HG03521 (cell line): Measurements from ENCODE around the gene PAK6.

Experiments
- ATAC-seq: cut with Tn5 transposase; IDR thresholded peaks from one replicate; pipeline ENCODE4 v1.9.1; 2021; ENCODE audit warnings: mild to moderate bottlenecking, moderate library complexity; ENCODE audit not compliant: unreplicated experiment

PAK6 gene

DNA sequence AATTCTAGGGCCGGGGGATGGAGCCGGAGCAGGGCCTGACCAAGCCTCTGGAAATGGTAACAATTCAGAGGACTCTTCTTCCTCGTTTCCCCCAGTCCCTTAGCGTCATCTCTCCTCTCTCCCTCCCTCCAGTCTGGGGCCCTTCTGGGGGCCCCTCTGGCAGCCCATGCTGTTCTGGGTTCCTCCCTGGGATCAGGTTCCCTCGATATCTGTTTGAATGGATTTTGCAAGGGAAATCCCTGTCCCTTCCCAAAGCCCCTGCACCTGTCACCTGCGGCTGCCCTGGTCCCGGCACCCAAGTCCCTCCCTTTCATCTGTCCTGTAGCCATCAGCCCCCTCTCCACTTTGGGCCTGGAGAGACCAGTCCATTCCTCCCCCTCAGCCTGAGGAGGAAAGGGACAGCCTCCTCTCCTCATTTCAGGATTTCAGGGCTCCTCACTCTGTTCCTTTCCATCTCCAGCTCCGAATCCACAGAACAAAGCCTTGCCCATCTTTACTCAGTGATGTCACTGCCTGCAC, 70.5 kb downstream of the PAK6 start:
- no peak for ATAC-seq

DNA sequence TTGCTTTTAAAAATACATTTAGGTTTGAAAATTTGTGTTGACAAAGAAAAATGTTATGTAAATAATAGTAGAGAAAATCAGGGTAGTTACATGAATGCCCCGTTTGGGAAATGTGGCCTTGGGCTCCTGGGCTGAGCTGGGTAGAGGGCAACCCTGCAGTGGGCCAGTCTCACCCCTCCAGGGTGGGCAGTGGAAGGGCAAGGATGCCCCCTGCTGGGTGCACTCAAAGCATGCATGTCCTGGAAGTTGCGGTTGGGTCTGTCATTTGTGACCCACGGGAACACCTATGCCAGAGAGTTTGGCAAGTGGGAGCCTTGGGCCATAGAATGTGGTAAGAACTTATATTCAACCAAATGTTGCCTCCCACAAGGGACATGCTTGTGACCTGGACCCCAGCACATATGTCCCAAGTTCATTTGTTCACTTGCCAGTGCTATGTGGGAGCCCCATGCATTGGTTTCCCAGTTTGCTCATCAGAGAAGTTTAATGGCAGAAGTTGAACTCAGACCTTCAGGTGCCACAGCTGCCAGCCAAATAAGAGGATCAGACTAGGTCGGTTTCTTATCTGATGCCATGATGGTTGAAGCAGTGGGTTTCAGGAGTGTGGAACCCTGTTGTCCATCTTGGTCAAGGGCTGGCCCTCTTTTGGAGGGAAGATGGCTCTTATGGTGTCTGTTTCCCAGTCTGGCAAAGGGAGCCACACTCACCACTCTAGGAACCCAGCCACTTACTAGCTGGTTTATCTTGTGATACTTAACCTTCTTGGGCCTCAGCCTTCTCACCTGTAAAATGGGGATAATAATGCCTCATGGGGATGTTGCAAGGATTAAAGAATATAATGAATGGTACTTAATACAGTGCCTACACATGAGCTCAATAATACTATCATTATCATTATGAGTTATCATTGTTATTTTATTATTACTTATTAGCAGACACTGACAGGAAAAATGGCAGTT, 71.4 kb downstream of the PAK6 start:
- ATAC-seq, result no peak

DNA sequence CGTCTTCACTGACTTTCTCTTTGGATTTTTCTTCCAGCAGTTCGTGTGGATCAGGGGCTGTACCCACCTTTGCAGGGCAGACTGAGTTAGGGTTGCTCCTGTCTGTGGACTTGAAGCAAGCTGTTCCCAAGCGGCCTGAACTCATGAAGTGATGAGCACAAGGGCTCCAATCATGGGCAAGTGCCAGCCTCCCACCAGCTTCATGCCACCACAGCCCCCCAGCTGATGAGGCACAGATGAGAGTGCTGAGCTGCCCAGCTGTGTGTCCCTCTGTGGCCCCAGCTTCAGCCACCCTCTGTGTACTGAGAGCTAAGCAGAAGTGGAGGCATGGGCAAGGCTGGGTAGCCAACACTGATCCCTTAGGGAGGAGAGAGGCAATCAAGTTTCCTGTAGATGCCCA, 72.1 kb downstream of the PAK6 start:
- no peak for ATAC-seq

- ATAC-seq, result no peak
Observed at GRCh38 chr15:40312370-40313158, 73.7 kb downstream of the PAK6 start.

GRCh38 chr15:40313531-40314398, 74.9 kb downstream of the PAK6 start:
- ATAC-seq, result no peak

DNA sequence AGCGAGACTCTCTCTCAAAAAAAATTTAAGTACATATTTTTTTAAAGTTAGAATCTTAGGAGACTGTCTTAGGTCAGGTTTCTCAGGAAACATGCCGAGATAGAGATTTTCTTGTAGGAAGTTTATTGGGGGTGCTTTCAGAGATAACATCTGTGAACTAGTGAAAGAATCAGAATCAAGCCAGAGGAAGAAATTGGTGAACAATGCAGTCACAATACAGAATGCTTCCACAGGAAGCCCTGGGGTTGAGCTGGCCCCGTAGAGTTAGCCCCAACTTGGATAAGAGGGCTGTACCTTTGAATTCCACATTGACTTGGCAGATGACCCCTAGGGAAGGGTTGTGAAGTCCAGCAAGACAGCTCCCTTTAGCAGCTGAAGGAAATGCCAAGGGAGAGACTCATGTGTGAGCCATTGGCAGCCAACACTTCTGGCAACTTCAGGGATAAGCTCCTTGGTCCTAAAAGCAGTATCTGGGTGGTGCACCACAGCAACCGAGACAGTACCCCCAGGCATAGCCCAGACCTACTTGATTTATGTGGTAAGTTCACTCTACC, 75.9 kb downstream of the PAK6 start:
- ATAC-seq, result no peak

- ATAC-seq, result no peak
Observed at GRCh38 chr15:40316931-40317330, 78.1 kb downstream of the PAK6 start.

DNA sequence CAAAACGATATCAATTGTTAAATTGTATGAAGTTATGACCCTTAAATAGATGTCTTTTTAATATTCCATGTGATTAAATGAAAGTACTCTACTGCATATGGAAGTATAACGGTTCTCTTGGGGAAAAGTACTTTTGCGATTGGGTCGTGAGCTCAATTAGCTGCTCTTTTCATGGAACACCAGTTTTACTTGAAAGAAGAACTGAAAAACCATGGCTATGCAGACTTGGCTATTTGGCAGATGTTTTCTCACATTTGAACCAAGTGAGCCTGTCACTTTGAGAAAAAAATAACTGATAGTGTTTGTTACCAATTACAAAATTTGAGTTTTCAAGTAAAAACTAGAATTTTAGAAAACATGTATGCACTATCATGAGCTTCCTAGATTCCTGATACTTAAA, 78.7 kb downstream of the PAK6 start:
- ATAC-seq, result no peak

DNA sequence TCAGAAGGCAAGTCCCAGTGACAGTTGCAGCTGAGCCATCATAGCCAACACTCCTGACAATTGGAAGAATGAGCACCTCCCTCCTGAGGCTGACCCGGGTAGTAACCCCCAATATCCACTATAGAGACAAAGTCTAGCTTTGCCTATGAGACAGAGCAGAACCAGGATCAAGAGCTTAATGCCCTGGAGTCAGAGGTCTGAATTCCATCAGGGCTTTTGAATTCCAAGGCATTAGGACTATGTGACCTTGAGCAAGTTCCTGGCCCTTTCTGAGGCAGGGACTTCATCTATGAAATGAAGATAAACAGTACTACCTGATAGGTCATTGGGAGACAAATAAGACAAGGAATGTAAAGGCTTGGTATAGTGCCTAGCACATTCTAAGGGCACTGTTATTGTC, 81.5 kb downstream of the PAK6 start:
- ATAC-seq, result no peak

DNA sequence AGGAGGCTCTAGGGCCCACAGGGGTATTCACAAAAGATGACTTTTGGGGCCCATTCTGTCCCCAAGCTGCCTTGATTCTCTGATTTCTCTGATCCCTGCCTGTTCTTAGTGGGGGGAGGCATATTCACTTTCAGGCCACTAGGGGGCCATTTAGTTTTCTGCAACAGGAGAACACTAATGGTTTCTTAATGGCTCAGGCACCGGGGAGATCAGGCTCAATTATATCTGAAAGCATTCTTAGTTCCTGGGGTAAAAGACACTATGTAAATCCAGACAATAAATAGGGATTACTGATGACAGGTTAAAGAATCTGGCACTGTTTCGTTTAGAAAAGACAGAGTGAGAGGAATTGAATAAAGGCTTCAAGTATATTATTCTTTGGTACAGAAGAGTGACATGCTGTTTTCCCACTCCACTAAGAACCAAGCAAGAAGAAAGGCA, 82.1 kb downstream of the PAK6 start:
- no peak for ATAC-seq

DNA sequence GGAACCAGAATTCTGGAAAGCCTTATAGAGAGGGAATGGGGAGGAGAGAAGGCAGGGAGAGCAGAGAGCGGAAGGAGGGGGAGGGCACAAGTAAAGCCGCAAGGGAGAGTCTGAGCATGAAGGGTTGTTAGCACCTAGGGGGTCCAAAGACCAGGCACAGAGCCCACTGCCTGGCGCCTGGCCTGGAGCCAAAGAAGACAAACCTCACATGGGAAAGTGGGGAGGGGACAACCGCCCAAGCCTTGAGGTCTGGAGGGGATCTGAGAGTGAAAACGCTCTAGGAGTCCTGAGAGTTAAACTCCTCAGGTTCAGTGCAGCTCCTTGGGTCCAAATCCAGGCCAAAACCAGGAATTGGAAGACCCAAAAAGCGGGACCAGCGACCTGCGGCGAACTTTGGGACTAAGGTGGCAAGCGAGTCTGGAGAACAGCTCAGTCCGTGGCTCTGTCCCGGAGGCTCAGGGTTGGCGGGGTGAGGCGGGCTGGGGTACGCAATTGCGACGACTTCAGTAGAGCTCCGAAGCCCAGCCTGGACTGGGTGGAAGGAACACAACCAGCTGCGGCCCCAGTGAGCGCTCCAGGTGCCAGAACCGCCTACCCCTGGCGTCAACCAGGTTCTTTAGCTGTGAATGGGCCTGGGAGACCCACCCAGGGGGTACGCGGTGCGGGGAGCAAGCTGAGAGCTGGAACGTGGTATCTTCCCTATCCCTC, 83.8 kb downstream of the PAK6 start:
- no peak for ATAC-seq

- peak; percentile 81 for ATAC-seq
Observed at GRCh38 chr15:40323239-40323952, 84.5 kb downstream of the PAK6 start, which contains the start of gene INAFM2. Gene INAFM2 (plus strand): TSS chr15:40323692. CDS start chr15:40324056, 364 bp downstream.

DNA sequence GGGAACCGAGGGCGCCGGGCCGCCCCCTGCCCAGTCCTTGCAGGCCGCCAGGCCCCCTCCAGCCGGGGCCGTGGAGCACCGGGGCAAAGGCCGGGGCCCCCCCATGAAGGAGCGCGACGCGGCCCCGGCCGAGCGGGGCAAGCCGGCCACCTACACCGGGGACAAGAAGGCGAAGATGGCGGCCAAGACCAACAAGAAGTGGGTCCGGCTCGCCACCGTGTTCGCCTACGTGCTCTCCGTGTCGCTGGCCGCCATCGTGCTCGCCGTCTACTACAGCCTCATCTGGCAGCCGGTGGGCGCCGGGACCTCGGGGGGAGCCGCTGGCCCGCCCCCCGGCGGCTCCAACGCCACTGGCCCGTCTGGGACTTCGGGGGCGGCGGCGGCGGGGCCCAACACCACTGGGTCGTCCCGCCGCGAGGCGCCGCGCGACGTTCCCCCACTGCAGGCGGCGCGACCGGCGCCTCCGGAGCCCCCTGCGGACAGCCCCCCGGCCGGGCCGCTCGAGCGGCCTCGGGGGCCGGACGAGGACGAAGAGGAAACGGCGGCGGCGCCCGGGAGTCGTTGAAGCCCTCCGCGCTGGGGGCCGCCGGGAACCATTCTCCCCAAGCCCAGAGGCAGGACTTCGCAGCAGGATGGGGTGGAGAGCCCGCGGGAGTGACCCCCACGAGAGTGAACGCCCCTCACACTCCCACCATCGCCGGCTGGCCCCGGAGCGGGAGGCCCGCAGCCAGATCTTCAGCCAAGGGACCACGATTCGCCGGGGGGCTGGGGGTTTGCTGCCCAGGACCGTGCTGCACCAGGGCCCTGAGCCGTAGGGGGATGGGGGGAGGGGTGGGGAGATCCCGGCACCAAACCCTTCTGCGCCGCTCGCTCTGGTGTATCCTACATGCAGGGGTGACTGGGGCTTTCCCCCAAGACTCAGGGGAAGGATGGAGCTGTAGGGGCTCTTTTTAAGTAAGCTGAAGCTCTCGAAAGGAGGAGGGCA, 85.4 kb downstream of the PAK6 start:
- peak; percentile 8 for ATAC-seq

DNA sequence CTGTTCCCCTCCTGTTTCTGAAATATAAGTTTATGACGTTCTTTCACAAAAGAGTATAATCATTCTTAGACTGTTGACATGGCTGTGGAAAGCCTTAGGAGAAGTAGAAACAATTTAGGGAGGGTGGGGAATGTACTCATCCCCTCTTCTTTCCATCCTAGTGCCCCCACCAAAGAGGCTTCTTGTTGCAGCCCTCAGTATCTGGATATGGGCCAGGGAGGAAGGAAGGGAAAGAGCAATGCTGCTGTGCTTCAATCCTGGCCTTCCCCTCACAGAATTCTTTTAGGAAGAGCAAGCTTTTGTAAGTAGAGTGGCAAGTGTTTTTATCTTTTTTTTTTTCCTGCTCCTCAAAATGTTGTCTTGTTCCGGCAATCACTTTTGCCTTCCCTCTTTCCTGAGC, 86.3 kb downstream of the PAK6 start:
- no peak for ATAC-seq

- ATAC-seq, result no peak
Observed at GRCh38 chr15:40325700-40326099, 86.8 kb downstream of the PAK6 start.
